ENCODE measurements around the gene DIS3L2. TPM values are rescaled to one million over a fixed set of nuclear protein-coding genes. Genes with fewer than 3 reads are reported as not detected.

The DIS3L2 gene
- total and polyA plus RNA-seq, 12 donors: 20.0 to 54.7 (median 30.5) TPM

DNA sequence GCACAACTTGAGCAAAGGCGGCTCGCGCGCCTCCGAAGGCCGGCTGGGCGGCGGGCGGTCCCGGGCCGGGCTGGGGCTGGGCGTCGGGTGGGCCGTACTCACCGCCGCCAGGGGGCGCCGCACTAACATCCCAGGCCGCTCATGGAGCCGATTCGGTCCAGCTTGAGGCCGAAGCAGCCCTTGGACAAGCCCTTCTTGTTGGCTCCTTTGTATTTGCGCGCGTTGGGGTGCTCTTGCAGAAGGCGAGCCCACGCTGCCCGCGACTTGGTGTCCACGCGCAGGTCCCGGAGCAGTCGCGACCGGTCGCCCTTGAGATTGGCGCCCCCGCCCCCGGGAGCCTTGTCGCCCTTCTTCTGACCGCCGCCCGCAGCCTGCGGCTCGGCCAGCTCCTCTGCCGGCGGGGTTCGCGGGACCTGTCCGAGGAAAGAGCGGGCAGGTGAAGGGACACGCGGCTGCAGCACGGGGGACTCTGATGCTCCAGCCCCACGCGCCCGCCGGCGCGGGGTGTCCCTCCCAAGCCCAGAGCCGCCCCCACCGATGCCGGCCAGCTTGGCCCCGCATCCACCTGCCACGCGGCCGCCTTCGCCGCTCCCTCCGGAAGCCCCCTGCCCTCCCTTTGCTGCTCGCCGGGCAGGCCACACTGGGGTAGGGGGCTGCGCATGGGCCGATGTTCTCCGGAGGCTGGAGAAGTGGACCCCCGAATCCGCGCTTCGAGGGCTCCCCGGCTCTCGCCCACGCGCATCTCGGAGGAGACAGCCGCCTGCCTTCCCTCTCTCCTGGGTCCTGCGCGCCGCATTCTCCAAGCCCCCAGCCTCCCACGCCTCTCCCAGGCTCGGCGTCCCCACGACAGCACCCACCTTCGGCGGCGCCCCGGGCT, 36.0 kb upstream of the DIS3L2 start:
- peaks cover 13 to 21% of the 10 kb centered on the region in 2 donors for H3K4me1 ChIP-seq (replicated peaks in 1 of 2)
- intact Hi-C loops (cut with DNase I): loop anchor here (5.0 kb wide), 3 partner anchors 217 to 402 kb away; no protein-coding TSS in a partner anchor
- no peak overlapping the region for H3K27ac ChIP-seq
- 0 to 1% (median 0%) methylated on average over 30 to 96 of the region's 96 CpGs; no CpG with 5 or more reads in 1 of the 4 donors for WGBS, 4 donors
- TF ChIP-seq, protein P1, sequence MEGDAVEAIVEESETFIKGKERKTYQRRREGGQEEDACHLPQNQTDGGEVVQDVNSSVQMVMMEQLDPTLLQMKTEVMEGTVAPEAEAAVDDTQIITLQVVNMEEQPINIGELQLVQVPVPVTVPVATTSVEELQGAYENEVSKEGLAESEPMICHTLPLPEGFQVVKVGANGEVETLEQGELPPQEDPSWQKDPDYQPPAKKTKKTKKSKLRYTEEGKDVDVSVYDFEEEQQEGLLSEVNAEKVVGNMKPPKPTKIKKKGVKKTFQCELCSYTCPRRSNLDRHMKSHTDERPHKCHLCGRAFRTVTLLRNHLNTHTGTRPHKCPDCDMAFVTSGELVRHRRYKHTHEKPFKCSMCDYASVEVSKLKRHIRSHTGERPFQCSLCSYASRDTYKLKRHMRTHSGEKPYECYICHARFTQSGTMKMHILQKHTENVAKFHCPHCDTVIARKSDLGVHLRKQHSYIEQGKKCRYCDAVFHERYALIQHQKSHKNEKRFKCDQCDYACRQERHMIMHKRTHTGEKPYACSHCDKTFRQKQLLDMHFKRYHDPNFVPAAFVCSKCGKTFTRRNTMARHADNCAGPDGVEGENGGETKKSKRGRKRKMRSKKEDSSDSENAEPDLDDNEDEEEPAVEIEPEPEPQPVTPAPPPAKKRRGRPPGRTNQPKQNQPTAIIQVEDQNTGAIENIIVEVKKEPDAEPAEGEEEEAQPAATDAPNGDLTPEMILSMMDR (IDR thresholded peaks at IDR 0.05): peak; percentile 47 to 96 (median 82)
- TF ChIP-seq POLR2A (IDR thresholded peaks at IDR 0.05): no peak
- H3K4me3 ChIP-seq: peak overlapping the region in 2 of 4 donors; percentile 10 to 35
- H3K27me3 ChIP-seq: peaks cover 44% of the 10 kb centered on the region
- no peaks in the 10 kb centered on the region for H3K9me3 ChIP-seq (replicated peaks in 1 of 3)
- no peaks in the 10 kb centered on the region for H3K36me3 ChIP-seq (replicated peaks in 1 of 2)
- peak; percentile 80 to 92 (median 87) for DNase-seq

DNA sequence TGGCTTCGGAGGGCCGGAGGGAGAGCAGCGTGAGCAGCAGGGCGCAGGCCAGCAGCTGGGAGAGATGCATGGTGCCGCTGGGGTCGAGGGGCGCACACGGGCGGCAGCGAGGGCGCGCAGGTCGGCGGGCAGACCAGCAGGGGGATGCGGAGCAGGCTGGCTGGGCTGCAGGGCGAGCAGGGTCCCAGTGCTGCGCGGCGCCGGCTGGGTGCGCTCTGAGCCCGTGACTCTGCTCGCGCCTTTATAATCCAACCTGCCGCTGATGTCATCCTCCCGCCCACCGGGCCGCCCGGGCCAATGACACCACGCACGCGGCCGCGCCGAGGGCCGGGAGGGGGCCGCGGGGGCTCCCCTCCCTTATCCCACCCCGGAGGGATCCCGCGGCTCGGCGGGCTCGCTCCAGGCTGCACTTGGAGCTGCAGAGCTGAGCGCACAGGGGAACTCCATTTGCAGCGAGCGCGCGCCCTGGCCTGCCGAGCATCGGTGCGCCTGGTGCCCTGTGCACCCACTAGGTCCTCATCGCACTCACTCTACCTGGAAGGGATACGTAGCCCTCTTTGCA, 35.3 kb upstream of the DIS3L2 start, which contains the start of gene NPPC:
Gene NPPC, minus strand, starts transcription at position 217 of the 562 bp plus-strand sequence. Its CDS starts 147 bp downstream, at position 70.
- Histone ChIP-seq H3K27ac (no peak within 1 kb of the TSS), H3K27me3 (peaks cover 44% of the 10 kb centered on the region), H3K9me3 (replicated peaks in 1 of 3) (no peaks in the 10 kb centered on the region), H3K36me3 (replicated peaks in 1 of 2) (no peaks in the 10 kb centered on the region), H3K4me3 (peak within 1 kb of the TSS in 2 of 4 donors; percentile 10 to 35), H3K4me1 (replicated peaks in 1 of 2) (peaks cover 13 to 21% of the 10 kb centered on the region in 2 donors)
- TF ChIP-seq POLR2A (IDR thresholded peaks at IDR 0.05): no peak
- TF ChIP-seq, protein P1 (IDR thresholded peaks at IDR 0.05): peak in 2 of 6 experiments; percentile 24 to 34
- 0 to 20% (median 1%) methylated on average over 3 to 54 of the region's 54 CpGs for WGBS, 4 donors
- DNase-seq: peak in 5 of 7 donors; percentile 15 to 49 (median 36)
- intact Hi-C loops (cut with DNase I): loop anchor here (5.0 kb wide), 3 partner anchors 216 to 401 kb away; no protein-coding TSS in a partner anchor

DNA sequence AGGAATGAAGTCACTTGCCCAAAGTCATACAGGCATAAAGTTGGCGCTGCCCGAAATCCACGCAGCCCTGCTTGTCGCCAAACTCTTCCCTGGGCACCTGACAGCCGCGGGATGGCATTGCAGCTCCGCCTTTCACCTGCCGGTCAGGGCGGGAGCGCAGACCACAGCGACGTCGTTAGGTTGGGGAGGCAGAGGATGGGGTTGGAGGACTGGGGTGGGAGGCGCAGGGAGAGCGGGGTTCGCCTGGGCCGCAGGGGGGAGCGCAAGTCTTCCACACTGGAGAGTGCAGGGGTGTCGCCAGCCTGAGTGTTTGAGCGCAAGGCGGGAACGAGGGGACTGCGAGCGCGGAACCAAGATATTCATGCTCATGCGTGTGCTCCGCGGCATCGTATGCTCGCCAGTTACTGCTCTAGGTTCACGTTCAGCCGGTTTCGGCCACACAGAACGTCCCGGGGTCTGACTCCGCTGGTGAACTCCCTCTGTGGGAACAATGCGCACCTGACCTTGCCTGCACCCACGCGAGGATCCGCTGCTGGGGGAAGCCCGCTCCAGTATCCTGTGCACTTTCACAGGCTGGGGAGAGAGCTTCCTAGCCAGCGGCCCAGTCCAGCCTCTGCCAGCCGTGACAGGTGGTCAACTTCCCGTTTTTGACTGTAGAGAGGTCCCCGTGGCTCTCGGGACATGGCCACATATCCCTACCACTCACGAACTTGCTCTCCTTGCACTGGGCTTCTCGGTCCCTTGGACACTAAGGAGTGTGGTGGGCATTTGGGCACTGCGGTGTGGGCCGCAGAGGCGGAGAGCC, 34.5 kb upstream of the DIS3L2 start:
- Histone ChIP-seq H3K4me1 (replicated peaks in 1 of 2) (peaks cover 13 to 21% of the 10 kb centered on the region in 2 donors), H3K36me3 (replicated peaks in 1 of 2) (no peaks in the 10 kb centered on the region), H3K9me3 (replicated peaks in 1 of 3) (no peaks in the 10 kb centered on the region), H3K27me3 (peaks cover 44% of the 10 kb centered on the region), H3K27ac (no peak overlapping the region), H3K4me3 (peak overlapping the region in 1 of 4 donors; percentile 35)
- intact Hi-C loops (cut with DNase I): loop anchor here (5.0 kb wide), 3 partner anchors 215 to 400 kb away; no protein-coding TSS in a partner anchor
- DNase-seq: peak in 4 of 7 donors; percentile 12 to 44 (median 24)
- 8 to 15% (median 8%) methylated on average over 29 to 51 of the region's 51 CpGs for WGBS, 4 donors
- no peak for TF ChIP-seq POLR2A (IDR thresholded peaks at IDR 0.05)
- TF ChIP-seq, protein P1 (IDR thresholded peaks at IDR 0.05): no peak
